ENCODE data around the gene HNRNPH3. TPM values are rescaled to one million over a fixed set of nuclear protein-coding genes. Genes with fewer than 3 reads are reported as not detected.

The HNRNPH3 gene, protein sequence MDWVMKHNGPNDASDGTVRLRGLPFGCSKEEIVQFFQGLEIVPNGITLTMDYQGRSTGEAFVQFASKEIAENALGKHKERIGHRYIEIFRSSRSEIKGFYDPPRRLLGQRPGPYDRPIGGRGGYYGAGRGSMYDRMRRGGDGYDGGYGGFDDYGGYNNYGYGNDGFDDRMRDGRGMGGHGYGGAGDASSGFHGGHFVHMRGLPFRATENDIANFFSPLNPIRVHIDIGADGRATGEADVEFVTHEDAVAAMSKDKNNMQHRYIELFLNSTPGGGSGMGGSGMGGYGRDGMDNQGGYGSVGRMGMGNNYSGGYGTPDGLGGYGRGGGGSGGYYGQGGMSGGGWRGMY
- total RNA-seq = 95.3 TPM
- long read RNA-seq, transcript HNRNPH3-202 (10 exons, 1,332 nt) = minor isoform, 7 of 107 reads
- long read RNA-seq, transcript HNRNPH3-201 (10 exons, 2,339 nt) = major isoform, 39 of 107 reads
- long read RNA-seq, partial matches to known transcripts = 7 of 107 reads
- long read RNA-seq, other reads (novel, unspliced or antisense) = 53 of 107 reads

DNA sequence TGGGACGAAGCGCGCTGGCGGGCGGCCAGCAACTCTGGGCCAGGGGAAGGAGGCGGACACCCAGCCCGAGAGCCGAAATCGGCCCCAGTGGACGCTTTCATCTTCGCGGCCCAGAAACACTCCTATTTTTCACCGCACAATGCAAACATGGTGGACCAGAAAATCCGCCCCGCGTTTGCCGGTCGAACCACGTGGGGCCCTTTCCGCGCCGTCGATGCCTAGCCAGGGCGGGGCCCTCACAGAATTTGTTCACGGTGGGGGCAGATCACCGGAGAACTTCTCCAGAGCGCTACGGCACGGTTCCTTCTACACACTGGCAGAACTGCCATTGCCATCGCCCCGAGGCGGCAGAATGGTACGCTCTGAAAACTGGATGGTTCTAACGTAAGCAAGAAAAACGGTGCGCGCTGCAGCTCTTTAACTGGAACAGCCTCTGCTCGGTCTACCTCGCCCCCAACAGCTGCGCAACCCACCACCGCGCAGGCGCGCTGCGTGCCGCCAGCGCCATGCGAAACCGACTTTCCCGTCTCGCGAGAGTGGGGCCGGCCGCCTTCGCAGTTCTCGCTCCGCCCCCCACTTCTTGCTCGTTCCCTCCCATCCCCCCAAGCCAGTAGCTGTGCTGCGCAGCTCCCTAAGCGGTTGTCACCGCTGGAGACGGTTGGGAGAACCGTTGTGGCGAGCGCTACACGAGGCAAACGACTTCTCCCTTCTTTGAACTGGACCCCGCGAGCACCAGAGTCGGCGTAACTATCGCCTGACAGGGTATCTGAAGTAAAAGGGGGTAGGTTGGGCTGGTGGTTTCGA lies at the start of gene HNRNPH3:
HNRNPH3 (plus strand) TSS at position 610 of the 804 bp plus-strand sequence. CDS start 5,158 bp downstream, outside the sequence.
- Histone ChIP-seq H3K36me3 (no peaks in the 10 kb centered on the region), H3K9me3 (no peaks in the 10 kb centered on the region), H3K4me1 (peaks cover 51% of the 10 kb centered on the region), H3K27ac (peak within 1 kb of the TSS; percentile 100), H3K27me3 (no peaks in the 10 kb centered on the region), H3K4me3 (peak within 1 kb of the TSS; percentile 88)
- peak; percentile 99 for DNase-seq
- TF ChIP-seq, protein P1, sequence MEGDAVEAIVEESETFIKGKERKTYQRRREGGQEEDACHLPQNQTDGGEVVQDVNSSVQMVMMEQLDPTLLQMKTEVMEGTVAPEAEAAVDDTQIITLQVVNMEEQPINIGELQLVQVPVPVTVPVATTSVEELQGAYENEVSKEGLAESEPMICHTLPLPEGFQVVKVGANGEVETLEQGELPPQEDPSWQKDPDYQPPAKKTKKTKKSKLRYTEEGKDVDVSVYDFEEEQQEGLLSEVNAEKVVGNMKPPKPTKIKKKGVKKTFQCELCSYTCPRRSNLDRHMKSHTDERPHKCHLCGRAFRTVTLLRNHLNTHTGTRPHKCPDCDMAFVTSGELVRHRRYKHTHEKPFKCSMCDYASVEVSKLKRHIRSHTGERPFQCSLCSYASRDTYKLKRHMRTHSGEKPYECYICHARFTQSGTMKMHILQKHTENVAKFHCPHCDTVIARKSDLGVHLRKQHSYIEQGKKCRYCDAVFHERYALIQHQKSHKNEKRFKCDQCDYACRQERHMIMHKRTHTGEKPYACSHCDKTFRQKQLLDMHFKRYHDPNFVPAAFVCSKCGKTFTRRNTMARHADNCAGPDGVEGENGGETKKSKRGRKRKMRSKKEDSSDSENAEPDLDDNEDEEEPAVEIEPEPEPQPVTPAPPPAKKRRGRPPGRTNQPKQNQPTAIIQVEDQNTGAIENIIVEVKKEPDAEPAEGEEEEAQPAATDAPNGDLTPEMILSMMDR (IDR thresholded peaks at IDR 0.05) = no peak
- intact Hi-C loops (cut with DNase I) = no loop called here
- ATAC-seq = peak; percentile 93

DNA sequence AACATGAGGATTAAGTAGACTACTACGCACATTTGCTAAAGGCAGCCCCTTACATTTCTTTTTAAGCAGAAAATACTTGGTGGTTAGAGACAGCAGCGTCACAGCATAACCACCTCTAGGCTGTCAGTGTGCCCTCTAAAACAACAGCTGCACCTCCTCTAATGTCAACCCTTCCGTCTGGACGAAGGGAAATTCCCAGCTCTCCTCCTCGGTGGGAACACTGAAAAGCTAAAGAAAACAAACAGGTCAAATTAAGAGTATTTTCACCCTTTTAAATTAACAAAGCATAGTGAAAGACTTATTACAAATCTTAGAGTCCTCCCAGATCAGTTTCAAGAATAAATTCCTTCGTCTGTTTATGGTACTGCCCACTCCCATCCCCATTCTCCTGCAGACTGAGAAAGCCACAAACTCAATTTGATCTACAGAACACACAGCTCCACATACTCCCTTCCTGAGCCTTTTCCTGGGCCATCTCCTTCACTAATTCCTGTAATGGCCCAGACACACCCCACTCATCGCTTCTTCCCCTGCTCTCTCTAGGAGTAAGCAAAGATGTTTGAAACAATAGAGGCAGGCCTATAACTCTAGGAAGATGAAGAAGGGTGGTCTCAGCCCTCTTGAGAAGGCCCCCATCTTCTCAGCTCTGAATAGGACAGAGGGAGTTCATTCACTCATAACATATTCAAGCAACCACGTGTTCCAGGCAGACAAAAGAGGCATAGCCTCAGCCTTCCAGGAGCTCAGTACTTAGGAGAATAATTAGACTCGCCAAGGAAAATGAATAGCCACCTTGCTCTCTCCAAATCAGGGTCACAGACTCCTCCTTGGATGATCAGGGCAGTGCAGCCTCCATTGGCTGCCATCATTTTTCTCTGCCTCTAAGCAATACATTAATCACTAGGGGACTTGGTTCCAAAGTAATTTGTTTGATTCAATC lies 47.5 kb upstream of the HNRNPH3 start:
- TF ChIP-seq, protein P1 (IDR thresholded peaks at IDR 0.05) = no peak
- H3K27ac ChIP-seq = no peak overlapping the region
- no peaks in the 10 kb centered on the region for H3K4me1 ChIP-seq
- no peaks in the 10 kb centered on the region for H3K36me3 ChIP-seq
- H3K27me3 ChIP-seq = no peaks in the 10 kb centered on the region
- ATAC-seq = no peak
- no peak for DNase-seq
- H3K9me3 ChIP-seq = no peaks in the 10 kb centered on the region
- intact Hi-C loops (cut with DNase I) = no loop called here
- H3K4me3 ChIP-seq = no peak overlapping the region

DNA sequence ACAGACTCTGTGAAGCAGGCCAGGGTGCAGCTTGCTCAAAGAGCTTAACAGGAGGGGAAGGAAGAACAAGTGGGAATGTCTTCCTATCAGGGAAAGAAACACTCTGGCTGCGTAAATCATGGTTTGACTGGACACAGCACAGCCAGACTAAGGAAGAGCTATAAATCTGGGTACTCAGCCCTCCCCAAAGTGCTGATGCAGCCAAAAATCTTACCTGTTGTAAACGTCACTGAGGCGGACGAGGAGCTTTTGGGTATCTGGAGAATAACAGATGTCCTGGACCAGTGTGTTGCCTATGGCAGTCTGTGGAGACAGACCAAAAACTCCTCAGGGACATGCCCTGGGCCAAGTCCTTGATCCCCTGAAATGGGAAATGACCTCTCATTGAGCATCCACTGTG lies 43.1 kb upstream of the HNRNPH3 start:
- no peak for ATAC-seq
- Histone ChIP-seq H3K4me3 (no peak overlapping the region), H3K27ac (no peak overlapping the region), H3K36me3 (no peaks in the 10 kb centered on the region), H3K27me3 (no peaks in the 10 kb centered on the region), H3K9me3 (no peaks in the 10 kb centered on the region), H3K4me1 (no peaks in the 10 kb centered on the region)
- TF ChIP-seq, protein P1 (IDR thresholded peaks at IDR 0.05) = no peak
- intact Hi-C loops (cut with DNase I) = no loop called here
- no peak for DNase-seq

DNA sequence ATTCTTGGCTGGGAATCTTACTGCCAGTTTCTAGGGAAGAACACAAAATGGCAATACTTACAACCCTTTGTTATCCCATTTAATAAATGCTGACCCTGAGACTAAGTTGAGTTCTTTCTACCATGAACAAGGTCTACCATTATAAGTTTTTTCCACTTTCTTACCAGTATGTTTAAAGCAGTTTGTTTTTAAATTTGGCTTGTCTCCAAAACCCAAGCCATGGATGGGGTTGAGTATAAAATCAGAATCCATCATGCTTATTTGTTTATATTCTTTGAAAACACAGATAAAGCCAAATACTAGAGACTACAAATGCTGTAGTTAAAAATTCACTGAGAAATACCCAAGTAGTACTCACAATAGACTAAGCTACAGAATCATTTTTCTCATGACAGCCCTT lies 41.1 kb upstream of the HNRNPH3 start:
- intact Hi-C loops (cut with DNase I) = no loop called here
- H3K4me3 ChIP-seq = no peak overlapping the region
- no peak overlapping the region for H3K27ac ChIP-seq
- no peaks in the 10 kb centered on the region for H3K4me1 ChIP-seq
- no peaks in the 10 kb centered on the region for H3K36me3 ChIP-seq
- H3K9me3 ChIP-seq = no peaks in the 10 kb centered on the region
- no peak for DNase-seq
- TF ChIP-seq, protein P1 (IDR thresholded peaks at IDR 0.05) = no peak
- H3K27me3 ChIP-seq = no peaks in the 10 kb centered on the region
- no peak for ATAC-seq

Data from upper lobe of right lung (tissue), 1 donor.